Astrocyte of the cerebellum (primary cell): ENCODE results near the gene DHCR7.

Experiments
- DNase-seq: peaks from one replicate; pipeline ENCODE4 v3.0.0-alpha.2; 2011; ENCODE audit warnings: low read depth
- H3K4me3 ChIP-seq: 2 replicates; pipeline ENCODE4 v1.5.1; 2011; ENCODE audit warnings: mild to moderate bottlenecking, low read depth, low read length, moderate library complexity
- CTCF ChIP-seq: IDR thresholded peaks from 2 replicates; pipeline ENCODE4 v1.5.1; 2012; ENCODE audit warnings: low read length, low read depth, moderate library complexity, mild to moderate bottlenecking; ENCODE audit errors: missing control alignments
- in situ Hi-C: cut with HindIII; loops from 2 replicates; pipeline ENCODE4 v1.10.0; 2017; ENCODE audit warnings: low sequenced_read_pairs

DHCR7 gene

GRCh38 chr11:71407356-71407755, 40.8 kb downstream of the DHCR7 start:
- H3K4me3 ChIP-seq, result no peak overlapping the region
- TF ChIP-seq CTCF, result no peak
- in situ Hi-C loops, result no loop called here
- no peak for DNase-seq

GRCh38 chr11:71406681-71407080, 41.5 kb downstream of the DHCR7 start:
- no peak for DNase-seq
- H3K4me3 ChIP-seq, result no peak overlapping the region
- no peak for TF ChIP-seq CTCF
- in situ Hi-C loops, result no loop called here

GRCh38 chr11:71404209-71404608, 44.0 kb downstream of the DHCR7 start:
- H3K4me3 ChIP-seq, result no peak overlapping the region
- in situ Hi-C loops, result no loop called here
- no peak for DNase-seq

DNA sequence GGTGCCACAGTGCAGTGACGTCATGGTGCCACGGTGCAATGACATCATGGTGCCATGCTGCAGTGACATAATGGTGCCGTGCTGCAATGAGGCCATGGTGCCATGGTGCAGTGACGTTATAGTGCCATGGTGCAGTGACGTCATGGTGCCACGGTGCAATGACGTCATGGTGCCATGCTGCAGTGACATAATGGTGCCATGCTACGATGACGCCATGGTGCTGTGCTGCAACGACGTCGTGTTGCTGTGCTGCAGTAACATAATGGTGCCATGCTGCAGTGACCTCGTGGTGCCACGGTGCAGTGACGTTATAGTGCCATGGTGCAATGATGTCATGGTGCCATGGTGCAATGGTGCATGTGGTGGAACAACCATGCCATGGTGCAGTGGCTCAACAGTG, 45.3 kb downstream of the DHCR7 start:
- in situ Hi-C loops, result no loop called here
- TF ChIP-seq CTCF, result no peak
- H3K4me3 ChIP-seq, result no peak overlapping the region
- no peak for DNase-seq

More at GRCh38 chr11:71404209-71404608, 44.0 kb downstream of the DHCR7 start:
- TF ChIP-seq CTCF, result no peak

- TF ChIP-seq CTCF, result no peak
- no peak overlapping the region for H3K4me3 ChIP-seq
- no peak for DNase-seq
- in situ Hi-C loops, result no loop called here
These were observed 48.0 kb downstream of the DHCR7 start for GRCh38 chr11:71400216-71400615.

DNA sequence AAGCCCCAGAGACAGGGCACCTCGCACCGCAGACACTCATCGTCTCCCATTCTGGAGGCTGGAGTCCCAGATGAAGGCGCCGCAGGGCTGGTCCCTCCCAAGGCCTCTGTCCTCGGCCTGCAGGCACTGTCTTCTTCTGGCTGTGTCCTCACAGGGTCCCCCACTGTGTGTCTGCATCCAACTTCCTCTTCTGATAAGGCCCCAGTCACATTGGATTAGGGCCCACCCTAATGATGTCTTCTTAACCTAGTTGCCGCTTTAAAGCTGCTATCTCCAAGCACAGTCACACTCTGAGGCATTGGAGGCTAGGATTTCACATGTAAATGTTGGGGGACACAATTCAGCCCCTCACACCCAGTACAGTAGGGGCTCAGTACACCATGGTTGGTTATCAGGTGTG, 48.9 kb downstream of the DHCR7 start:
- in situ Hi-C loops, result no loop called here
- H3K4me3 ChIP-seq, result no peak overlapping the region
- TF ChIP-seq CTCF, result no peak
- no peak for DNase-seq

GRCh38 chr11:71397961-71398360, 50.2 kb downstream of the DHCR7 start:
- in situ Hi-C loops, result no loop called here
- no peak overlapping the region for H3K4me3 ChIP-seq
- no peak for DNase-seq
- TF ChIP-seq CTCF, result no peak
